ENCODE results near the gene MICAL2. TPM values are rescaled to one million over a fixed set of nuclear protein-coding genes. Genes with fewer than 3 reads are reported as not detected.
A peak's percentile ranks its signal among the peaks of the same experiment; 100 is the strongest.

The MICAL2 gene
- total RNA-seq, 1 experiment from 2014 or later = 191 TPM

GRCh38 chr11:12238420-12238819 lies 128.0 kb downstream of the MICAL2 start:
- DNase-seq = no peak
- no TSS peak for BruUV-seq (replicated peaks)
- Mint-ChIP-seq H3K27ac (ENCODE audit: unreplicated experiment) (peak overlapping the region; percentile 42), H3K9me3 (ENCODE audit: low read depth, unreplicated experiment) (no peaks in the 10 kb centered on the region), H3K27me3 (ENCODE audit: unreplicated experiment) (no peaks in the 10 kb centered on the region), H3K36me3 (ENCODE audit: insufficient read depth, unreplicated experiment) (peaks cover 58% of the 10 kb centered on the region), H3K4me3 (ENCODE audit: low read depth, unreplicated experiment) (no peak overlapping the region), H3K4me1 (ENCODE audit: low read depth, unreplicated experiment) (peaks cover 13% of the 10 kb centered on the region)
- intact Hi-C loops (cut with micrococcal nuclease; ENCODE audit: unreplicated experiment) = no loop called here
- TF ChIP-seq, protein P1, sequence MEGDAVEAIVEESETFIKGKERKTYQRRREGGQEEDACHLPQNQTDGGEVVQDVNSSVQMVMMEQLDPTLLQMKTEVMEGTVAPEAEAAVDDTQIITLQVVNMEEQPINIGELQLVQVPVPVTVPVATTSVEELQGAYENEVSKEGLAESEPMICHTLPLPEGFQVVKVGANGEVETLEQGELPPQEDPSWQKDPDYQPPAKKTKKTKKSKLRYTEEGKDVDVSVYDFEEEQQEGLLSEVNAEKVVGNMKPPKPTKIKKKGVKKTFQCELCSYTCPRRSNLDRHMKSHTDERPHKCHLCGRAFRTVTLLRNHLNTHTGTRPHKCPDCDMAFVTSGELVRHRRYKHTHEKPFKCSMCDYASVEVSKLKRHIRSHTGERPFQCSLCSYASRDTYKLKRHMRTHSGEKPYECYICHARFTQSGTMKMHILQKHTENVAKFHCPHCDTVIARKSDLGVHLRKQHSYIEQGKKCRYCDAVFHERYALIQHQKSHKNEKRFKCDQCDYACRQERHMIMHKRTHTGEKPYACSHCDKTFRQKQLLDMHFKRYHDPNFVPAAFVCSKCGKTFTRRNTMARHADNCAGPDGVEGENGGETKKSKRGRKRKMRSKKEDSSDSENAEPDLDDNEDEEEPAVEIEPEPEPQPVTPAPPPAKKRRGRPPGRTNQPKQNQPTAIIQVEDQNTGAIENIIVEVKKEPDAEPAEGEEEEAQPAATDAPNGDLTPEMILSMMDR (IDR thresholded peaks at IDR 0.05; ENCODE audit: unreplicated experiment) = no peak
- CTCF ChIA-PET = no interaction called here

- Mint-ChIP-seq H3K4me3 (ENCODE audit: low read depth, unreplicated experiment) (no peak overlapping the region), H3K36me3 (ENCODE audit: insufficient read depth, unreplicated experiment) (peaks cover 57% of the 10 kb centered on the region), H3K4me1 (ENCODE audit: low read depth, unreplicated experiment) (peaks cover 22% of the 10 kb centered on the region), H3K27me3 (ENCODE audit: unreplicated experiment) (no peaks in the 10 kb centered on the region), H3K9me3 (ENCODE audit: low read depth, unreplicated experiment) (no peaks in the 10 kb centered on the region), H3K27ac (ENCODE audit: unreplicated experiment) (no peak overlapping the region)
- CTCF ChIA-PET = interaction anchor here (1.0 to 1.1 kb wide), 2 partner anchors 152 to 192 kb away, joined by 4 to 7 read pairs; no protein-coding TSS in a partner anchor
- TF ChIP-seq, protein P1 (IDR thresholded peaks at IDR 0.05; ENCODE audit: unreplicated experiment) = no peak
- intact Hi-C loops (cut with micrococcal nuclease; ENCODE audit: unreplicated experiment) = no loop called here
- BruUV-seq (replicated peaks) = no TSS peak
- DNase-seq = no peak
Measured at GRCh38 chr11:12239396-12239795, 129.0 kb downstream of the MICAL2 start.

DNA sequence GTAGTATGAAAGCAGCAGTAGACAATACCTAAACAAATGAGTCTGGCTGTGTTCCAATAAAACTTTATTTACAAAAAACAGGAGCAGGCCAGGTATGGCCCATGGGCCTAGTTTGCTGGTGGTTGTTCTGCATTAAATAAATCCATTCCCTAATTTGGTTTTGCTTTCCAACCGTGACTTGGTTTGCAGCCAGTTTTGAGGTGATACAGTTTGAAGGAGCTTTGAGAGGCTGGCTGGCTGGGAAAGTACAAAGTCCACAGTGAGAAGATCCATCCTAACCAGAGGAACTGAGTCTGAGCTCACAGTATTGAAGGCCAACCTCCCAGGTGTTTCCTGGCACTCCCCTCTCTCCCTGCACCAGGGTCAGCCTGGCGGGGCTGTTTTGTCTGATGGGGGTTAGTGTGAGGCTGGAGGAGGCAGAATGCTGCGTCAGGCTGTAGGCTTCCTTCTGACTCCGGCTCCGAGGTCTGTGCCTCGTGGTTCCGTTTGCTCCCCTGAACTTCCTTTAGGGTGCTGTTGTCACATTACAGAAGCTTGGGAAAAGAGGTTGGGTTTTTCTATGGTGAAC lies 129.5 kb downstream of the MICAL2 start:
- BruUV-seq (replicated peaks) = no TSS peak
- Mint-ChIP-seq H3K4me3 (ENCODE audit: low read depth, unreplicated experiment) (no peak overlapping the region), H3K27me3 (ENCODE audit: unreplicated experiment) (no peaks in the 10 kb centered on the region), H3K27ac (ENCODE audit: unreplicated experiment) (no peak overlapping the region), H3K36me3 (ENCODE audit: insufficient read depth, unreplicated experiment) (peaks cover 54% of the 10 kb centered on the region), H3K4me1 (ENCODE audit: low read depth, unreplicated experiment) (peaks cover 27% of the 10 kb centered on the region), H3K9me3 (ENCODE audit: low read depth, unreplicated experiment) (no peaks in the 10 kb centered on the region)
- CTCF ChIA-PET = interaction anchor here (1.0 to 1.1 kb wide), 2 partner anchors 153 to 192 kb away, joined by 4 to 7 read pairs; no protein-coding TSS in a partner anchor
- TF ChIP-seq, protein P1 (IDR thresholded peaks at IDR 0.05; ENCODE audit: unreplicated experiment) = no peak
- no peak for DNase-seq
- intact Hi-C loops (cut with micrococcal nuclease; ENCODE audit: unreplicated experiment) = no loop called here

GRCh38 chr11:12240677-12241076 lies 130.3 kb downstream of the MICAL2 start:
- no peak overlapping the region for H3K4me3 Mint-ChIP-seq (ENCODE audit: low read depth, unreplicated experiment)
- peaks cover 54% of the 10 kb centered on the region for H3K36me3 Mint-ChIP-seq (ENCODE audit: insufficient read depth, unreplicated experiment)
- no peak for DNase-seq
- TF ChIP-seq, protein P1 (IDR thresholded peaks at IDR 0.05; ENCODE audit: unreplicated experiment) = no peak
- CTCF ChIA-PET = interaction anchor here (1.1 kb wide), 1 partner anchor 193 kb away, joined by 4 read pairs; no protein-coding TSS in a partner anchor
- peak overlapping the region; percentile 25 for H3K27ac Mint-ChIP-seq (ENCODE audit: unreplicated experiment)
- H3K9me3 Mint-ChIP-seq (ENCODE audit: low read depth, unreplicated experiment) = no peaks in the 10 kb centered on the region
- intact Hi-C loops (cut with micrococcal nuclease; ENCODE audit: unreplicated experiment) = no loop called here
- peaks cover 28% of the 10 kb centered on the region for H3K4me1 Mint-ChIP-seq (ENCODE audit: low read depth, unreplicated experiment)
- H3K27me3 Mint-ChIP-seq (ENCODE audit: unreplicated experiment) = no peaks in the 10 kb centered on the region
- no TSS peak for BruUV-seq (replicated peaks)
